Iris pigment epithelial cell (primary cell): Measurements from ENCODE around the gene PTPRD.

Experiments
- DNase-seq: peaks from one replicate; pipeline ENCODE4 v3.0.0-alpha.2; 2011; ENCODE audit warnings: low read depth

Gene PTPRD

GRCh38 chr9:9753266-9753665 lies 859.5 kb downstream of the PTPRD start:
- DNase-seq: no peak

- no peak for DNase-seq
These were observed 860.1 kb downstream of the PTPRD start for GRCh38 chr9:9752722-9753121.

GRCh38 chr9:9751996-9752395 lies 860.8 kb downstream of the PTPRD start:
- DNase-seq: no peak

- no peak for DNase-seq
These were observed 862.1 kb downstream of the PTPRD start for GRCh38 chr9:9750719-9751118.

DNA sequence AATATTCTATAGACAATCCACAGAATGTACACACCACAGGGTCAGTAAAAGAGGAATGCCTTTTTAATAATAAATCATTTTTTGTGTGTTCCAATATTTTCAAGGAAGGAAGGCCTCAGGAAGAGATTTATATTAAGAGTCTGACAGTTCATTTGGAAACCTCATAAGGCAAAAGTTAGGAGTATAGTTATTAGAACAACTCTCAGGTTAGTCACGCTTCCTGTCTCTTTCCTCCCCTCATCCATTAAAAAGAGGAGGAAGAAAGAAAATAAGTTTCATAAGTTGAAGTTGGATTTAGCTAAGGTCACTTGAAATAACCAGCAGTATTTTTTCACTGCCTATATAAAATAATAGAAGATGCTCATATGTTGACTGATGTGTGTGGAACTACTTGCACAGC lies 863.2 kb downstream of the PTPRD start:
- no peak for DNase-seq

DNA sequence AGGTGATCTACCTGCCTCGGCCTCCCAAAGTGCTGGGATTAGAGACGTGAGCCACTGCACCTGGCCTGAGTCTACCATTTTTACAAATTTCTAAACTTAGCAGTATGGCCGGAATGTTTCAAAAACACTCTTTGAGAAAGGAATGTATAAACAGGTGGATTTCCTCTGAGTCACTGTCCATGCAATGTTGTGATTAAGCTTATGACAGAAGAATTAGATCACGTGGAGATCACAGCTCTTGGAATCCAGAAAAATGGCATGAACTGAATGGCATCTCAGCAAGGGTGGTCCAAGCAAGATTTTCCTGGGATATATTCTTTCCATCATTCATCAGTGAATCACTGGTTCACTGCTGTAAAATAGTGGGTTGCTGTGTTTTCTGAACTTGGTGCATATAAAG lies 865.0 kb downstream of the PTPRD start:
- DNase-seq: peak; percentile 20

GRCh38 chr9:9746826-9747225 lies 866.0 kb downstream of the PTPRD start:
- DNase-seq: no peak

DNA sequence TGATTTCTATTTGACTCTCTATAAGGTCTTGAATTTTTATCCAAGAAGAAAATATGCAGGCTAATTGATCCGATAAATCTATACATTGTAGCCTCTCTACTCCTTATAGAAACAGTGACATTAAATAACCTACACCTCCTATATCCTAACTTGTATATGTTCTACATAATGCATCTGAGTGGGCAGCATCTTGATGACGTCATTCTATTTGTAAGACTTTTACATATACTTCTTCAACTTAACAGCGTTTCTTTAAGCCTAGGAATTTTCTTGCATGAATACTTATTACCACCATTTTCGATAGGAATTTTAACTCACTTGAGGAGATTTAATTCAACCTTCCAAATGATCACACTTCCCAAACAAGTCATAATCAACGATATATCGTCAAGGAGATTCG lies 869.0 kb downstream of the PTPRD start:
- no peak for DNase-seq

DNA sequence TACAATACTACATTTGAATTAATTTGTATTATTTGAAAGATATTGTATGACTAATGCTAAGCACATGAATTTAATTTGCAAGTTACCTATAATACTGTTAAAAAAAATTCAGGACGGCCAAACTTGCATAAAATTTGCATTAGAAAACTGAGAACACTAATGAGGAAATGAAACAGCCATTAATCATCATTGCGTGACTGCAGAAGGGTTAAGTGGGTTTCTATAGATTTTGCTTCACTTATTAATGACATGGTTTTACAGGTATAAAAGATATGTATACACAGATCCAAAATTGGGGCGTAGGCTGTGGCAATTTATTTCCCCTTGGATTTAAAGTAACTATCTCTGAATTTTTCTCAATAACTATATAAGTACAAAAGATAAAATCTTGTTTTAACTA lies 882.6 kb downstream of the PTPRD start:
- DNase-seq: no peak

DNA sequence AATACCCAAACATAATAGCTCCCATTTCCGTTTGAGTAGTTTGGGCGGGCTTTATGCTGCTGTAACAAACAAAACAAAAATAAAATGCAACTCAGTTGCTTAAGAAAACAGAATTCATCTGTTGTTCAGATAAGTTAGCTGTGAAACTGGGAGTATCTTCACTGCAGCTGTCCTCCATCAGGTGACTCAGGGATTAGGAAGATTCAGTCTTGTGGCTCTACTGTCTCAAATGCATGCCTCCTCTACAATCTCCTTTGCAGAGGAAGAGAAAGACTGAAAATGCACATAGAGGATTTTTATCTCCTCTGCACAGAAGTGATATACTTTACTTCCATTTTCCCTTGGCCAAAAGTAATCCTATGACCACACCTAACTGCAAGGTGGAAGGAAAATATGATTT lies 883.7 kb downstream of the PTPRD start:
- DNase-seq: no peak

- no peak for DNase-seq
These were observed 893.3 kb downstream of the PTPRD start for GRCh38 chr9:9719373-9720112.

DNA sequence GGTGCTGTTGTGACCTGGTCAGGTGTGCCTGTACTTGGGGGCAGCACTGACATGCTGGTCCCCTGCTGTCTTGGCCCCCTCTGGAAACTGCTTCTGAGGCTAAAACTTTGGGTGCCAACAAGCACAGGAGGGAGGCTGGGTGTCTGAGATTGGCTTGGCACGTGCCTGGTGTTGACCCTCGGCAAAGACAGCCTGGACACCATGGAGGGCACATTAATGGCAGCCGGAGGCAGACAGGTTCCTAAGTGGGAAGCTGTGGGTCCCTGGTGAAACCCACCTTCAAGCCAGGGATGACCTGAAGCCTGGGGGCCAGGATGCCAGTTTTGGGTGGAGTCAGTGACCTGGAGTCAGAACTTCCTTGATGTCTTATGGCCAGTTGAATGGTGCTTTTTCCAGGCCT lies 894.1 kb downstream of the PTPRD start:
- DNase-seq: no peak

DNA sequence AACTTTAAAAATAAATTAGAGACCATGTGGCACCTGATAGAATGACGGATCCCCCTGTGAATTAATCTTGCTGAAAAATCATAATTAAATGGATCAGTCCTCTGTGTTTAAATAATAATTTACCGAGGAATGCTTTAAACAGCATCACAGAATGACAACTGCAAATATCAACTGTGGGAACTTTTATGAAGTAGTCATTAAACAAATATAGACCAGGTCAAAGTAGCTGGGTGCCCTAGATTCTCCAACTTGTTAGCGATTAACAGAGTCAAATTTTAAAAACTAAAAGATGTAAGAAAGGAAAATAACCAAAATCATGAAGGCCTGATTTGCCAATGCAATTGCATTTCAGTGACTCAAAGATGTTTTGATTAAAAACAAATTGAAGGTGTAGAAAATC lies 933.4 kb downstream of the PTPRD start:
- no peak for DNase-seq

GRCh38 chr9:9674461-9674860 lies 938.3 kb downstream of the PTPRD start:
- no peak for DNase-seq

GRCh38 chr9:9670454-9670853 lies 942.3 kb downstream of the PTPRD start:
- no peak for DNase-seq

DNA sequence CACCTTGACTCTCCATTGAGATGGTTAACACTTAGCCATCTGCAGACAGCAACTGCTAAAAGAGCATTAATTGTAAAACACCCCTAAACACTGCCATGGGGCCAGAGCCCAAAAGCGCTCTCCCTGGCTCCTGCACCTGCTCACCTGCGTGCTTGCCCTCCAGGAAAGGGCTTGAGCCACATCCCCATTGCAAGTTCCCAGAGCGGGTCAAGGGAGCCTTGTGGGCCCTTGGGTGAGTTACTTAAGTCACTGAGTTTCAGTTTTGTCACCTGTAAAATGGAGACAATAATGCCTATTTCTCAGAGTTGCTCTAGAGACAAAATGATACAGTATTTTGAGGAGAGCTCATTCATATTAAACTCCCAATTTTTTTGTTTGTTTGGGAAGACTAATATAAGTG lies 967.8 kb downstream of the PTPRD start:
- no peak for DNase-seq

DNA sequence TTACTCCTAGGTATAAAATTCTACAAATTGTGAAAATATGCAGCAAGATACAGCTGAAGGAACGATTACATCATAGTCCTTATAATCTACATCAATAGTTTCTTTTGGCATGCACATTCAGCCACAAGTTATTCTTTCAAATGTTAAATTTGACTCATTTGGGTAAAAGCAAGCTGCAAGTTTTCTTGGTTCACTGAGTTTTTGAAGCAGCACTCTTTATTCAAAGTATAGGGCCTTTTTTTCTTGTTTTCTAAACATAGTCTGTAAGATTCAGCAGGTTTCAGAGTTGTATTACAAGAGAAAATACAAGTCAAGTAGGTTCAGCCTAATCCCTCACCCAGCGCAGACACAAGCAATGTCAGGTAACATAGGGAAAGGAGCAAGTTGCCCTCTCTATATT lies 981.5 kb downstream of the PTPRD start:
- DNase-seq: peak; percentile 2

GRCh38 chr9:9625248-9625647 lies 987.6 kb downstream of the PTPRD start:
- DNase-seq: no peak

- DNase-seq: no peak
These were observed 989.3 kb downstream of the PTPRD start for GRCh38 chr9:9623506-9623905.

- no peak for DNase-seq
These were observed 991.4 kb downstream of the PTPRD start for GRCh38 chr9:9621355-9621940.

GRCh38 chr9:9620736-9621135 lies 992.1 kb downstream of the PTPRD start:
- no peak for DNase-seq

- DNase-seq: no peak
These were observed 997.7 kb downstream of the PTPRD start for GRCh38 chr9:9615086-9615485.

DNA sequence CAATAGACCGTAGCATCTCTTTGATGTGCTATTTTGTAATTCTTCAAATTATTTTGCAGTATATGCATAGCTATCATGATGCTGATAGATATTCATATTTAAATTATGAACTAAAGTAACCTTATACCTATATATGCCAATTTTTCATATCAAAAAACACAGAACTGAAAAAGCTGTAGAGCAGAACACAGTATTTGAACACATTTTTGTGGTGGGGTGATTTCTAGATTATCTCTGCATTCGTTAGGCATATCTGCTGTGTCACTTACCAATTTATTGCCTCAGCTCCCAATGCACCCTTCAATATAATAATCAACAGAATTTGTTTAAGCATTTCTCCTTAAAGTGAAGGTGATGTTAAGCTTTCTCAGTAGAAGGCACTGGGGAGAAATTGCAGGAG lies 998.2 kb downstream of the PTPRD start:
- no peak for DNase-seq

- no peak for DNase-seq
These were observed 1000.0 kb downstream of the PTPRD start for GRCh38 chr9:9612755-9613154.
